HUES48 (cell line): ENCODE measurements around the gene TMEM221.

Experiments
- H3K27ac ChIP-seq: one replicate; pipeline ENCODE4 v1.7.0; 2013; ENCODE audit warnings: low read depth, low read length, inconsistent platforms
- H3K27me3 ChIP-seq: 2 replicates; pipeline ENCODE4 v1.6.1; 2013; ENCODE audit warnings: mild to moderate bottlenecking, low read length; ENCODE audit not compliant: control insufficient read depth, insufficient read depth
- H3K36me3 ChIP-seq: 2 replicates; pipeline ENCODE4 v1.6.1; 2013; ENCODE audit warnings: low read length; ENCODE audit not compliant: control insufficient read depth, insufficient read depth
- H3K4me1 ChIP-seq: 2 replicates; pipeline ENCODE4 v1.6.1; 2013; ENCODE audit warnings: mild to moderate bottlenecking, low read length; ENCODE audit not compliant: control insufficient read depth, insufficient read depth
- H3K4me3 ChIP-seq: 2 replicates; pipeline ENCODE4 v1.5.1; 2013; ENCODE audit warnings: mild to moderate bottlenecking, low read depth, low read length
- H3K9ac ChIP-seq: 2 replicates; pipeline ENCODE4 v1.6.1; 2013; ENCODE audit warnings: mild to moderate bottlenecking, low read depth, low read length, moderate library complexity
- H3K9me3 ChIP-seq: 2 replicates; pipeline ENCODE4 v1.6.1; 2013; ENCODE audit warnings: low read length; ENCODE audit not compliant: control insufficient read depth, insufficient read depth

TMEM221 gene

GRCh38 chr19:17456127-17456526 is 7.7 kb upstream of the TMEM221 start:
- H3K9ac ChIP-seq = no peak overlapping the region
- no peaks in the 10 kb centered on the region for H3K9me3 ChIP-seq
- no peaks in the 10 kb centered on the region for H3K36me3 ChIP-seq

GRCh38 chr19:17455308-17456123 is 7.0 kb upstream of the TMEM221 start:
- Histone ChIP-seq H3K4me1 (no peaks in the 10 kb centered on the region), H3K27ac (no peak overlapping the region), H3K9ac (no peak overlapping the region), H3K36me3 (no peaks in the 10 kb centered on the region), H3K9me3 (no peaks in the 10 kb centered on the region), H3K4me3 (peak overlapping the region; percentile 35; the same call in 1 of the 2 replicates), H3K27me3 (peaks cover 37% of the 10 kb centered on the region)

More at GRCh38 chr19:17456127-17456526, 7.7 kb upstream of the TMEM221 start:
- Histone ChIP-seq H3K4me1 (no peaks in the 10 kb centered on the region), H3K27ac (no peak overlapping the region), H3K27me3 (peaks cover 37% of the 10 kb centered on the region), H3K4me3 (peak overlapping the region; percentile 35; the same call in 1 of the 2 replicates)

GRCh38 chr19:17454576-17455071 is 6.2 kb upstream of the TMEM221 start:
- no peaks in the 10 kb centered on the region for H3K9me3 ChIP-seq
- no peak overlapping the region for H3K9ac ChIP-seq
- H3K4me3 ChIP-seq = peak overlapping the region; percentile 52; the same call in 1 of the 2 replicates
- H3K36me3 ChIP-seq = no peaks in the 10 kb centered on the region
- H3K4me1 ChIP-seq = no peaks in the 10 kb centered on the region
- H3K27me3 ChIP-seq = peaks cover 37% of the 10 kb centered on the region
- H3K27ac ChIP-seq = no peak overlapping the region

GRCh38 chr19:17451820-17452219 is 3.4 kb upstream of the TMEM221 start:
- Histone ChIP-seq H3K36me3 (no peaks in the 10 kb centered on the region), H3K9ac (no peak overlapping the region), H3K9me3 (no peaks in the 10 kb centered on the region), H3K4me1 (peaks cover 5% of the 10 kb centered on the region; the same call in 1 of the 2 replicates), H3K27ac (no peak overlapping the region), H3K27me3 (peaks cover 39% of the 10 kb centered on the region), H3K4me3 (no peak overlapping the region)

- Histone ChIP-seq H3K4me3 (no peak overlapping the region), H3K36me3 (no peaks in the 10 kb centered on the region), H3K27ac (no peak overlapping the region), H3K9me3 (no peaks in the 10 kb centered on the region), H3K9ac (no peak overlapping the region), H3K4me1 (peaks cover 5% of the 10 kb centered on the region; the same call in 1 of the 2 replicates), H3K27me3 (peaks cover 35% of the 10 kb centered on the region)
These were observed 2.0 kb upstream of the TMEM221 start for GRCh38 chr19:17450264-17451075.

GRCh38 chr19:17447704-17448130 is 751 bp downstream of the TMEM221 start:
- peak overlapping the region; percentile 40; the same call in 1 of the 2 replicates for H3K9ac ChIP-seq
- H3K9me3 ChIP-seq = no peaks in the 10 kb centered on the region
- H3K4me1 ChIP-seq = peaks cover 5% of the 10 kb centered on the region; the same call in 1 of the 2 replicates
- no peaks in the 10 kb centered on the region for H3K36me3 ChIP-seq
- H3K27me3 ChIP-seq = peaks cover 18% of the 10 kb centered on the region
- H3K4me3 ChIP-seq = peak overlapping the region; percentile 64
- H3K27ac ChIP-seq = no peak overlapping the region

GRCh38 chr19:17445526-17446165 is 2.8 kb downstream of the TMEM221 start:
- H3K27ac ChIP-seq = no peak overlapping the region
- H3K4me3 ChIP-seq = no peak overlapping the region
- H3K36me3 ChIP-seq = no peaks in the 10 kb centered on the region
- H3K27me3 ChIP-seq = peaks cover 18% of the 10 kb centered on the region
- no peaks in the 10 kb centered on the region for H3K9me3 ChIP-seq
- no peak overlapping the region for H3K9ac ChIP-seq
- peaks cover 5% of the 10 kb centered on the region; the same call in 1 of the 2 replicates for H3K4me1 ChIP-seq

- Histone ChIP-seq H3K27ac (no peak overlapping the region), H3K4me1 (no peaks in the 10 kb centered on the region), H3K4me3 (no peak overlapping the region), H3K9me3 (no peaks in the 10 kb centered on the region), H3K36me3 (no peaks in the 10 kb centered on the region), H3K9ac (no peak overlapping the region), H3K27me3 (peaks cover 4% of the 10 kb centered on the region)
These were observed 7.0 kb downstream of the TMEM221 start for GRCh38 chr19:17441241-17442021.

- no peak overlapping the region for H3K9ac ChIP-seq
- H3K4me3 ChIP-seq = no peak overlapping the region
- H3K9me3 ChIP-seq = no peaks in the 10 kb centered on the region
- no peaks in the 10 kb centered on the region for H3K36me3 ChIP-seq
- no peaks in the 10 kb centered on the region for H3K27me3 ChIP-seq
- no peak overlapping the region for H3K27ac ChIP-seq
- H3K4me1 ChIP-seq = no peaks in the 10 kb centered on the region
These were observed 11.6 kb downstream of the TMEM221 start for GRCh38 chr19:17436874-17437267.
